MM.1S (cell line): ENCODE measurements around the gene IL13.

Source experiments
- CTCF ChIP-seq: fragments of 300-600 bp; sonication (generic); IDR thresholded peaks from 2 replicates; pipeline ENCODE4 v1.5.1; 2016; ENCODE audit warnings: antibody characterized with exemption, low read length, mixed read lengths
- EZH2 ChIP-seq: fragments of 300-600 bp; sonication (generic); optimal IDR thresholded peaks from 2 replicates; pipeline ENCODE3; 2017; ENCODE audit warnings: low read depth, mild to moderate bottlenecking, antibody characterized with exemption, low read length, mixed read lengths
- EZH2phosphoT487 ChIP-seq: fragments of 300-600 bp; sonication (generic); IDR thresholded peaks from 2 replicates; pipeline ENCODE4 v1.6.1; 2018; ENCODE audit warnings: antibody characterized with exemption, low read length

DNA sequence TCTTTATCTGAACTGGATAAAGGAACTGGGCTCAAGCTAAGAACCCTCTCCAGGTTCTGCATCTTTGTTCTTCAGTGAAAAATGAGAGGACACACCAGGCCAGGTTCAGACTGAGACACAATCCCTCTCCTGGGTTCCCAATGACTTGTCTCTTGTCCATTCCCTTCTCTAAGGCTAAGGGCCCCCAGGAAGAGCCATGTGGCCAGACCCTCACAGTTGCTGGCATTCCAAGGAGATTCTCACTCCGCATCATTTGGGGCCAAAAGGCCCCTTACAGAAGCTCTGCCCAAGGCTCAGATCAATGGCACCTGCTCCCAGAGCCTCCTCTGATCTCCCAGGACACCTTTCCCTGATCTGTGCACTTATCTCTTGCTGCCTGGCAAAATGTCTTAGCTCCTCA is 20.8 kb downstream of the IL13 start:
- TF ChIP-seq CTCF, result no peak
- no peak for TF ChIP-seq EZH2
- TF ChIP-seq EZH2phosphoT487, result no peak
